Gastroesophageal sphincter (tissue), 3 donors: Measurements from ENCODE around the gene PCLO.

ENCODE experiments used
- CTCF ChIP-seq, 4 experiments: fragments of 200-600 bp in 2 of 4; fragments of 450-650 bp in 2 of 4; sonication (generic) in 1 of 4; IDR thresholded peaks; one replicate each; pipeline ENCODE4 v1.5.1; 2017 to 2019; ENCODE audit warnings: antibody characterized with exemption in 4 of 4, mild to moderate bottlenecking in 2 of 4, moderate library complexity in 2 of 4
- EP300 ChIP-seq: sonication (generic); formaldehyde crosslinking; IDR thresholded peaks from one replicate; pipeline ENCODE4 v1.6.1; 2017; ENCODE audit warnings: antibody characterized with exemption, mild to moderate bottlenecking
- POLR2A ChIP-seq, 2 donors: fragments of 450-650 bp; IDR thresholded peaks; one replicate each; pipeline ENCODE4 v1.6.1; 2017; ENCODE audit warnings: antibody characterized with exemption in 2 of 2, mild to moderate bottlenecking in 2 of 2, moderate library complexity in 1 of 2

DNA sequence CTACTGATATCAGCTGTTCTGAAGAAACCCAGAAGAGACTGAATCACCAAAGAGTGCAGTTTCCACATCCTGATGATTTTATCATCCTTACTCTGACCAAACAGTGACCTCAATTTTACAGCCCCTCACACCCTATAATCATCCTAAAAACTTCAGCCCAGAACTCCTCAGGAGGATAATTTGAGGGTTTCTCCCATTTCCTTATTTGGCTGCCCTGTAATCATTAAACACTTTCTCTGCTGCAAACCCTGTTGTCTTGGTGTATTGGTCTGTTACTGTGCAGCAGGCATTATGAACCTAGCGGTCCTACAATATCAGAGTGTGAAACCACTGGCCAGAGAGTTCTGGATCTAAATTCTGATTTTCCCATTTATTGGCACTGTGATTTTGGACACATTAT, 141.7 kb downstream of the PCLO start:
- no peak for TF ChIP-seq CTCF (IDR thresholded peaks at IDR 0.05)
- no peak for TF ChIP-seq EP300
- no peak for TF ChIP-seq POLR2A (IDR thresholded peaks at IDR 0.05)
